A204.1 (cell line): ENCODE results near the gene NR1H4.
"Not testable (repeated sequence)": the region's sequence is repeated elsewhere in the genome, so short reads cannot be mapped to it uniquely, and the experiment has no call there.

Experiments used
- FAIRE-seq: peaks from 2 replicates; lab custom pipeline; 2012; peaks lifted over from hg19 to GRCh38; lab: Jason Lieb, UNC

The NR1H4 gene

GRCh38 chr12:100572184-100572583 is 98.5 kb downstream of the NR1H4 start:
- no peak for FAIRE-seq

- FAIRE-seq: no peak
Measured at GRCh38 chr12:100573292-100574186, 99.9 kb downstream of the NR1H4 start, which contains the start of gene GAS2L3. TSS of gene GAS2L3 (plus strand) at chr12:100573684. CDS start at chr12:100594905, 21,221 bp downstream.

GRCh38 chr12:100574187-100575074 is 100.8 kb downstream of the NR1H4 start:
- no peak for FAIRE-seq

GRCh38 chr12:100576331-100577036 is 102.8 kb downstream of the NR1H4 start:
- no peak for FAIRE-seq

- FAIRE-seq: no peak
Measured at GRCh38 chr12:100578923-100579322, 105.3 kb downstream of the NR1H4 start.

- no peak for FAIRE-seq
Measured at GRCh38 chr12:100579844-100580243, 106.2 kb downstream of the NR1H4 start.

GRCh38 chr12:100584256-100584655 is 110.6 kb downstream of the NR1H4 start:
- no peak for FAIRE-seq

GRCh38 chr12:100591979-100592378 is 118.3 kb downstream of the NR1H4 start:
- FAIRE-seq: no peak

GRCh38 chr12:100593490-100593889 is 119.8 kb downstream of the NR1H4 start:
- no peak for FAIRE-seq

- no peak for FAIRE-seq
Measured at GRCh38 chr12:100601626-100602025, 128.0 kb downstream of the NR1H4 start.

GRCh38 chr12:100602997-100603396 is 129.3 kb downstream of the NR1H4 start:
- not testable (repeated sequence) for FAIRE-seq

GRCh38 chr12:100608776-100609175 is 135.1 kb downstream of the NR1H4 start:
- FAIRE-seq: no peak

GRCh38 chr12:100610666-100611430 is 137.2 kb downstream of the NR1H4 start:
- FAIRE-seq: no peak

GRCh38 chr12:100612606-100613005 is 138.9 kb downstream of the NR1H4 start:
- FAIRE-seq: no peak
